M059J (cell line): ENCODE data around the gene KLHL11. TPM values are rescaled to one million over a fixed set of nuclear protein-coding genes. Genes with fewer than 3 reads are reported as not detected.
"Not testable (repeated sequence)": the region's sequence is repeated elsewhere in the genome, so short reads cannot be mapped to it uniquely, and the experiment has no call there.

Experiments used
- DNase-seq: peaks from one replicate; pipeline ENCODE4 v3.0.0-alpha.2; 2012; ENCODE audit warnings: low read depth
- total RNA-seq: library from RNA; depleted of rRNA; stranded (reverse); fragments of >200 nt; shearing (Covaris generic); gene quantifications from 2 replicates; pipeline ENCODE4 v1.2.3, GENCODE V29; 2014

KLHL11 gene
- total RNA-seq, 1 experiment from 2014 or later, result 17.1 TPM

- no peak for DNase-seq
These were observed 23.2 kb upstream of the KLHL11 start for GRCh38 chr17:41888332-41888965.

GRCh38 chr17:41885733-41886132 lies 20.5 kb upstream of the KLHL11 start:
- no peak for DNase-seq

GRCh38 chr17:41882756-41883155 lies 17.5 kb upstream of the KLHL11 start:
- DNase-seq, result no peak

GRCh38 chr17:41880130-41880529 lies 14.9 kb upstream of the KLHL11 start:
- DNase-seq, result no peak

- not testable (repeated sequence) for DNase-seq
These were observed 9.1 kb upstream of the KLHL11 start for GRCh38 chr17:41874293-41874670.

GRCh38 chr17:41873559-41874292 lies 8.5 kb upstream of the KLHL11 start:
- DNase-seq, result no peak

- no peak for DNase-seq
These were observed 6.6 kb upstream of the KLHL11 start for GRCh38 chr17:41871789-41872188.

- no peak for DNase-seq
These were observed 5.4 kb upstream of the KLHL11 start for GRCh38 chr17:41870627-41871026.

GRCh38 chr17:41870097-41870496 lies 4.9 kb upstream of the KLHL11 start:
- DNase-seq, result no peak

GRCh38 chr17:41869426-41869825 lies 4.2 kb upstream of the KLHL11 start:
- DNase-seq, result no peak

- DNase-seq, result no peak
These were observed 3.3 kb upstream of the KLHL11 start for GRCh38 chr17:41868568-41868967.

GRCh38 chr17:41865596-41865893 lies 322 bp upstream of the KLHL11 start:
- DNase-seq, result no peak

- DNase-seq, result no peak
These were observed 756 bp downstream of the KLHL11 start for GRCh38 chr17:41864498-41864835.

GRCh38 chr17:41863074-41863848 lies 2.0 kb downstream of the KLHL11 start:
- DNase-seq, result no peak

GRCh38 chr17:41860254-41860931 lies 4.8 kb downstream of the KLHL11 start:
- DNase-seq, result no peak

- not testable (repeated sequence) for DNase-seq
These were observed 13.8 kb downstream of the KLHL11 start for GRCh38 chr17:41851382-41851781.

GRCh38 chr17:41849251-41849990 lies 15.8 kb downstream of the KLHL11 start:
- no peak for DNase-seq

GRCh38 chr17:41848788-41849187 lies 16.4 kb downstream of the KLHL11 start:
- DNase-seq, result no peak

GRCh38 chr17:41844971-41845370 lies 20.3 kb downstream of the KLHL11 start:
- DNase-seq, result peak; percentile 66

GRCh38 chr17:41840781-41841180 lies 24.4 kb downstream of the KLHL11 start:
- not testable (repeated sequence) for DNase-seq

GRCh38 chr17:41839448-41839847 lies 25.8 kb downstream of the KLHL11 start:
- not testable (repeated sequence) for DNase-seq
